Thoracic aorta (tissue), 2 donors: ENCODE results near the gene ZNF836. TPM values are rescaled to one million over a fixed set of nuclear protein-coding genes. Genes with fewer than 3 reads are reported as not detected.

Experiments
- ATAC-seq: fragments of 150-250 bp; one replicate; pipeline ENCODE4 v1.8.0; 2017; ENCODE audit warnings: low read depth; ENCODE audit not compliant: insufficient number of reproducible peaks, low FRiP score
- DNase-seq: peaks from one replicate; pipeline ENCODE4 v3.0.0-alpha.2; 2020; ENCODE audit warnings: low spot score
- H3K27ac ChIP-seq, 2 donors: fragments of 200-600 bp; sonication (generic); 1 replicate in 1 of 2; 2 replicates in 1 of 2; pipeline ENCODE4 v1.5.1; 2016; ENCODE audit warnings: mild to moderate bottlenecking in 2 of 2, moderate library complexity in 2 of 2
- H3K27me3 ChIP-seq: fragments of 200-600 bp; sonication (generic); replicated peaks from 2 replicates; pipeline ENCODE4 v1.6.0; 2016; ENCODE audit warnings: mild to moderate bottlenecking; ENCODE audit not compliant: insufficient read depth
- H3K36me3 ChIP-seq: fragments of 200-600 bp; sonication (generic); one replicate; pipeline ENCODE4 v1.5.1; 2016
- H3K4me1 ChIP-seq, 2 donors: fragments of 200-600 bp; sonication (generic); 1 replicate in 1 of 2; 2 replicates in 1 of 2; pipeline versions ENCODE4 v1.5.1 to v1.6.0; 2016; ENCODE audit warnings: low read depth in 2 of 2, mild to moderate bottlenecking in 1 of 2; ENCODE audit not compliant: control insufficient read depth in 1 of 2
- H3K4me3 ChIP-seq: fragments of 200-600 bp; sonication (generic); 2 replicates; pipeline ENCODE4 v1.5.1; 2016; ENCODE audit warnings: mild to moderate bottlenecking
- H3K9me3 ChIP-seq: fragments of 200-600 bp; sonication (generic); 2 replicates; pipeline ENCODE4 v1.5.1; 2016
- CTCF ChIP-seq: fragments of 200-600 bp; sonication (generic); IDR thresholded peaks from one replicate; pipeline ENCODE4 v1.5.1; 2019; ENCODE audit warnings: antibody characterized with exemption
- total RNA-seq, 2 donors: library from RNA; depleted of rRNA; stranded (reverse); fragments of >200 nt; gene quantifications; one replicate each; pipeline versions ENCODE4 v1.1.0 to v1.2.3, GENCODE V29; 2016

The ZNF836 gene
- total RNA-seq, 2 donors from 2014 or later = 8.4 to 29.3 TPM

- Histone ChIP-seq H3K4me3 (no peak overlapping the region), H3K4me1 (peaks cover 19 to 31% of the 10 kb centered on the region in 2 donors), H3K27me3 (no peaks in the 10 kb centered on the region), H3K9me3 (no peaks in the 10 kb centered on the region), H3K36me3 (no peaks in the 10 kb centered on the region), H3K27ac (peak overlapping the region in 1 of 2 donors; percentile 87)
- TF ChIP-seq CTCF = no peak
- no peak for ATAC-seq
- no peak for DNase-seq
Measured at GRCh38 chr19:52187407-52187806, 16.0 kb upstream of the ZNF836 start.

GRCh38 chr19:52176574-52176973 lies 5.2 kb upstream of the ZNF836 start:
- Histone ChIP-seq H3K9me3 (no peaks in the 10 kb centered on the region), H3K27me3 (no peaks in the 10 kb centered on the region), H3K27ac (no peak overlapping the region), H3K4me3 (no peak overlapping the region), H3K4me1 (no peaks in the 10 kb centered on the region), H3K36me3 (no peaks in the 10 kb centered on the region)
- TF ChIP-seq CTCF = no peak
- DNase-seq = no peak
- ATAC-seq = no peak

GRCh38 chr19:52172347-52172746 lies 926 bp upstream of the ZNF836 start:
- DNase-seq = no peak
- Histone ChIP-seq H3K27ac (peak overlapping the region; percentile 79), H3K4me3 (peak overlapping the region; percentile 84), H3K27me3 (no peaks in the 10 kb centered on the region), H3K36me3 (peaks cover 7% of the 10 kb centered on the region), H3K9me3 (no peaks in the 10 kb centered on the region), H3K4me1 (peaks cover 7 to 13% of the 10 kb centered on the region in 2 donors)
- ATAC-seq = no peak
- no peak for TF ChIP-seq CTCF

- Histone ChIP-seq H3K27ac (peak overlapping the region; percentile 79), H3K27me3 (no peaks in the 10 kb centered on the region), H3K4me1 (peaks cover 7 to 13% of the 10 kb centered on the region in 2 donors), H3K4me3 (peak overlapping the region; percentile 84), H3K36me3 (peaks cover 14% of the 10 kb centered on the region), H3K9me3 (no peaks in the 10 kb centered on the region)
- ATAC-seq (peak; percentile 35), DNase-seq (no peak)
- TF ChIP-seq CTCF = no peak
Measured at GRCh38 chr19:52170863-52171320, 529 bp downstream of the ZNF836 start.

- no peaks in the 10 kb centered on the region for H3K27me3 ChIP-seq
- H3K4me3 ChIP-seq = peak overlapping the region; percentile 84
- peaks cover 7 to 13% of the 10 kb centered on the region in 2 donors for H3K4me1 ChIP-seq
- peaks cover 20% of the 10 kb centered on the region for H3K36me3 ChIP-seq
- H3K27ac ChIP-seq = peak overlapping the region; percentile 79
- DNase-seq = no peak
- no peak for TF ChIP-seq CTCF
- ATAC-seq = no peak
- H3K9me3 ChIP-seq = no peaks in the 10 kb centered on the region
Measured at GRCh38 chr19:52170304-52170703, 1.1 kb downstream of the ZNF836 start.
